HEK293 (cell line): ENCODE data around the gene COL18A1.

Source experiments
- CTCF ChIP-seq: fragments of 450-650 bp; formaldehyde crosslinking; IDR thresholded peaks from 2 replicates; pipeline ENCODE4 v1.5.1; 2016; ENCODE audit warnings: missing biosample characterization, missing genetic modification characterization
- KLF1 ChIP-seq: fragments of 450-650 bp; formaldehyde crosslinking; IDR thresholded peaks from 2 replicates; pipeline ENCODE4 v1.5.1; 2016; ENCODE audit warnings: missing biosample characterization, missing genetic modification characterization
- PRDM2 ChIP-seq: fragments of 450-650 bp; formaldehyde crosslinking; IDR thresholded peaks from 2 replicates; pipeline ENCODE4 v1.5.1; 2016; ENCODE audit warnings: missing biosample characterization, missing genetic modification characterization, borderline replicate concordance
- ZNF184 ChIP-seq: fragments of 450-650 bp; IDR thresholded peaks from 2 replicates; pipeline ENCODE4 v1.5.1; 2018; ENCODE audit warnings: missing biosample characterization, mild to moderate bottlenecking, missing genetic modification characterization
- ZNF518A ChIP-seq: fragments of 450-650 bp; formaldehyde crosslinking; conservative IDR thresholded peaks from 2 replicates; pipeline ENCODE4 v1.5.1; 2016; ENCODE audit warnings: low read depth, missing biosample characterization, missing genetic modification characterization
- ZNF660 ChIP-seq: fragments of 450-650 bp; IDR thresholded peaks from 2 replicates; pipeline ENCODE4 v1.5.1; 2018; ENCODE audit warnings: missing biosample characterization, mild to moderate bottlenecking, missing genetic modification characterization
- ZSCAN23 ChIP-seq: fragments of 450-650 bp; formaldehyde crosslinking; IDR thresholded peaks from 2 replicates; pipeline ENCODE4 v1.5.1; 2016; ENCODE audit warnings: missing biosample characterization, missing genetic modification characterization
- ZSCAN4 ChIP-seq: fragments of 450-650 bp; formaldehyde crosslinking; IDR thresholded peaks from 2 replicates; pipeline ENCODE4 v1.5.1; 2017; ENCODE audit warnings: missing biosample characterization, missing genetic modification characterization

GRCh38 chr21:45545691-45546531 is 140.9 kb downstream of the COL18A1 start:
- TF ChIP-seq CTCF (tag by site-specific recombination) (no peak), ZNF660 (no peak), ZNF518A (tag by site-specific recombination) (no peak), ZSCAN23 (tag by site-specific recombination) (no peak), ZSCAN4 (tag by site-specific recombination) (no peak), KLF1 (no peak), ZNF184 (tag by site-specific recombination) (no peak), PRDM2 (tag by site-specific recombination) (no peak)
